LNCaP clone FGC (cell line): ENCODE measurements around the gene NFKBIA.

Experiments
- DNase-seq: peaks from one replicate; pipeline ENCODE4 v3.0.0-alpha.2; 2011; ENCODE audit warnings: low read depth
- H3K4me3 ChIP-seq: 2 replicates; pipeline ENCODE4 v1.5.1; 2011; ENCODE audit warnings: mild to moderate bottlenecking, low read depth, low read length, control low read depth
- CTCF ChIP-seq: IDR thresholded peaks from 2 replicates; pipeline ENCODE4 v1.5.1; 2012; ENCODE audit warnings: mild to moderate bottlenecking; ENCODE audit not compliant: control insufficient read depth, insufficient read depth; ENCODE audit errors: extremely low read depth

The NFKBIA gene

GRCh38 chr14:35419429-35419841 lies 14.9 kb upstream of the NFKBIA start:
- no peak for TF ChIP-seq CTCF
- no peak for DNase-seq
- H3K4me3 ChIP-seq: no peak overlapping the region

GRCh38 chr14:35418093-35418492 lies 13.5 kb upstream of the NFKBIA start:
- DNase-seq: no peak

GRCh38 chr14:35416108-35416750 lies 11.7 kb upstream of the NFKBIA start:
- TF ChIP-seq CTCF: no peak
- no peak for DNase-seq
- no peak overlapping the region for H3K4me3 ChIP-seq

More at GRCh38 chr14:35418093-35418492, 13.5 kb upstream of the NFKBIA start:
- no peak for TF ChIP-seq CTCF
- H3K4me3 ChIP-seq: no peak overlapping the region

GRCh38 chr14:35414365-35414764 lies 9.8 kb upstream of the NFKBIA start:
- no peak for DNase-seq
- no peak overlapping the region for H3K4me3 ChIP-seq
- no peak for TF ChIP-seq CTCF

GRCh38 chr14:35412272-35413056 lies 7.9 kb upstream of the NFKBIA start:
- no peak for TF ChIP-seq CTCF
- DNase-seq: no peak

GRCh38 chr14:35410858-35411257 lies 6.3 kb upstream of the NFKBIA start:
- TF ChIP-seq CTCF: no peak

More at GRCh38 chr14:35412272-35413056, 7.9 kb upstream of the NFKBIA start:
- no peak overlapping the region for H3K4me3 ChIP-seq

More at GRCh38 chr14:35410858-35411257, 6.3 kb upstream of the NFKBIA start:
- no peak for DNase-seq
- no peak overlapping the region for H3K4me3 ChIP-seq
